ENCODE measurements around the gene SYT2. TPM values are rescaled to one million over a fixed set of nuclear protein-coding genes. Genes with fewer than 3 reads are reported as not detected.

SYT2 gene
- polyA plus RNA-seq (2011; rRNA removed) (0.01 TPM in 1 of 2 replicates, not detected in the other), polyA minus RNA-seq (2011; rRNA and poly(A)+ RNA removed) (0.05 TPM in 1 of 2 replicates, not detected in the other)

DNA sequence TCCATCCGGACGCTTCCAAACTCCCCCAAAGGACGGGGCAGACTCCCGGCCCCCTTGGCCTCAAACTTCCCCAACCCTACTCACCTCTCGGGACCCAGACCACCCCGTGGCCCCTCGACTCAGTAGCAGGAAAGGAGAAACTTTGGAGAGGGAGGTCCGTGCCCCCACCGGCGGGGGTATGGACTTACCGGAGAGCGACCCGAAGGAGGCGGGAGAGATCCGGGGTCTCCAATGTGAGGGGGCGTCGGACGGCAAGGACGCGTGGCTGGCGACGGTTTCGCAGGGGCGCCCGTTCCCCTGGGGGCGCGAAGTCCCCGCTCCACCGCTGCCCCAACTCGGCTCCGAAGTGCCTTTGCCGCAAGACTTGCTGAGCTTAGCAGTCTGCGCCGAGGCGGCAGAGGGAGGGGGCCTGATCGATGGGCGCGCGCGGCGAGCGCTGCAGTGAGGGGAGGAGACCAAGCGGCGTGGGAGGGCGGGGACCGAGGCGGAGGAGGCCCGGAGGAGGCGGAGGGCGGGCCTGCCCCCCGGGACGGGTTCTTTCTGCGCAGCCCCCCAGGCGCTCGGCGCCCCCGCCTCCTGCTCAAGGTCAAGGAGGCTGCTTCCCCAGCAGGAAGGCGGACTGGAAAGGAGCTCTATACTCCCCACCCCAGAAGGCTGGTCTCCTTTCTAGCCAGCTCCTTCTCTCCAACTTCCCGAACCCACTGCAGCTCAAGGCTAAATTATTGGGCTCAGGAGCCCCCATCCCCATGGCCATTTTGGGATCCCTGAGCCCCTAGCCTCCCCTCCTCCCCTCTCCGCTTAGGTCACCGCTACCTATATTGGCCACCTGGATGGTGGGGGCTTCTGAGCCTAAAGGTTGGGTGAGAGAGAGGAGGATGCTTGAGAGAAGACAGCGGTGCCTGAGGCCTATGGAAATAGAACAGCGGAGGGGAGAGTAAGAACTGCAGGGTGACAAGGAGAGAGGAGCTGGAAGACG is at the start of gene SYT2:
Gene SYT2, minus strand, starts transcription at position 385 of the 976 bp plus-strand sequence. CDS start 104,682 bp downstream, outside the sequence.
- POLR2A ChIA-PET, result interaction anchor here (0.5 to 0.6 kb wide), 2 partner anchors 11 to 100 kb away, joined by 5 to 8 read pairs; no protein-coding TSS in a partner anchor
- no peak for TF ChIP-seq CTCF (IDR thresholded peaks at IDR 0.05; ENCODE audit: insufficient read depth, low read depth, low read length)
- CTCF ChIA-PET, result interaction anchor here (0.9 to 1.8 kb wide), 2 partner anchors 9 to 28 kb away, joined by 4 to 6 read pairs; no protein-coding TSS in a partner anchor
- no peak within 1 kb of the TSS for H3K4me3 ChIP-seq (ENCODE audit: low read depth, low read length)
- DNase-seq (ENCODE audit: low read depth), result no peak
- H3K27me3 ChIP-seq (ENCODE audit: control insufficient read depth, insufficient read depth, low read length), result peaks cover 53% of the 10 kb centered on the region
- H3K36me3 ChIP-seq (ENCODE audit: control insufficient read depth, insufficient read depth, low read length), result no peaks in the 10 kb centered on the region

GRCh38 chr1:202756391-202756790 is 46.1 kb upstream of the SYT2 start:
- Histone ChIP-seq H3K36me3 (ENCODE audit: control insufficient read depth, insufficient read depth, low read length) (peaks cover 25% of the 10 kb centered on the region), H3K4me3 (ENCODE audit: low read depth, low read length) (no peak overlapping the region), H3K27me3 (ENCODE audit: control insufficient read depth, insufficient read depth, low read length) (no peaks in the 10 kb centered on the region)
- ChIA-PET POLR2A (no interaction called here), CTCF (interaction anchor here (0.6 kb wide), 1 partner anchor 84 kb away, joined by 4 read pairs; no protein-coding TSS in a partner anchor)
- TF ChIP-seq CTCF (IDR thresholded peaks at IDR 0.05; ENCODE audit: insufficient read depth, low read depth, low read length), result no peak
- no peak for DNase-seq (ENCODE audit: low read depth)

DNA sequence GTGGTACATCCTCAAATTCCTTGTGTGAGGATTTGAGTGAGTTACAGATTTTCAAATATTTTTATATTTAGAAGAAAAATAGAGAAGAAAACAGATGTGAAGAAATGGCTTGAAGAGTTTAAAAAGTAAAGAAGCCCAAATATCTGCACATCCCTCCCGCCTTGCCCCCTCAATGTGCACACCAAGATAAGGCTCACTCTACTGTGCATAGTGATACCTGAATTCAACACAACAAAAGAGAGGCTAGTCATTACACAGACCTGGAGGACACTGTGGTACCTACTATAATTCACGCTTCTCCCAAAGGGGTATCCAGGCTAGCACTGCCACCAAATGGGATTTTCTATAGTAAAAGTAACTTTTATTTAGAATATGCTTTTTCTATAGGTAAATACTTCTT is 44.0 kb upstream of the SYT2 start:
- ChIA-PET POLR2A (no interaction called here), CTCF (no interaction called here)
- no peak for TF ChIP-seq CTCF (IDR thresholded peaks at IDR 0.05; ENCODE audit: insufficient read depth, low read depth, low read length)
- no peak overlapping the region for H3K4me3 ChIP-seq (ENCODE audit: low read depth, low read length)
- no peak for DNase-seq (ENCODE audit: low read depth)
- peaks cover 25% of the 10 kb centered on the region for H3K36me3 ChIP-seq (ENCODE audit: control insufficient read depth, insufficient read depth, low read length)
- no peaks in the 10 kb centered on the region for H3K27me3 ChIP-seq (ENCODE audit: control insufficient read depth, insufficient read depth, low read length)

- Histone ChIP-seq H3K4me3 (ENCODE audit: low read depth, low read length) (no peak overlapping the region), H3K27me3 (ENCODE audit: control insufficient read depth, insufficient read depth, low read length) (no peaks in the 10 kb centered on the region), H3K36me3 (ENCODE audit: control insufficient read depth, insufficient read depth, low read length) (peaks cover 23% of the 10 kb centered on the region)
- no peak for DNase-seq (ENCODE audit: low read depth)
- no peak for TF ChIP-seq CTCF (IDR thresholded peaks at IDR 0.05; ENCODE audit: insufficient read depth, low read depth, low read length)
- CTCF ChIA-PET, result interaction anchor here (0.8 kb wide), 1 partner anchor 19 kb away, joined by 8 read pairs; no protein-coding TSS in a partner anchor
- POLR2A ChIA-PET, result no interaction called here
Measured at GRCh38 chr1:202752774-202753173, 42.5 kb upstream of the SYT2 start.

DNA sequence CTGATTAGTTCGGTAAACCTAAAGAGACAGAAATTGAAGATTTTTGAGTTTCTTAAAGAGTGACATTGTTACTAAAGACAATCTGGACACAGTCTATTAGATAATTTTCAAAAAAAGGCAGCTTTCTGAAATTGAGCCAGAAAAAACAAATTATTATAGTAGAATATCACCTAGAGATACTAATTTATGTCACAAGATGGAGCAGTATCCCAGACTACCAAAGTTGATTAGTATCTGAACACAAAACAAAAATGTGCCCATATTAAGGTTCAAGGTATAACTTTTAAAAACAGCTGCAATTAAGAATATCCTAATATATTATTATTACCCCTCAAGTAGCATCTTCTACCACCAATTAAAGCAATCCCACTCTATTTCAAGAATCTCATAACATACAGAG is 40.5 kb upstream of the SYT2 start:
- POLR2A ChIA-PET, result no interaction called here
- no peak for TF ChIP-seq CTCF (IDR thresholded peaks at IDR 0.05; ENCODE audit: insufficient read depth, low read depth, low read length)

More for the DNA sequence above, 40.5 kb upstream of the SYT2 start:
- Histone ChIP-seq H3K36me3 (ENCODE audit: control insufficient read depth, insufficient read depth, low read length) (peaks cover 19% of the 10 kb centered on the region), H3K27me3 (ENCODE audit: control insufficient read depth, insufficient read depth, low read length) (no peaks in the 10 kb centered on the region), H3K4me3 (ENCODE audit: low read depth, low read length) (no peak overlapping the region)
- DNase-seq (ENCODE audit: low read depth), result no peak
- CTCF ChIA-PET, result interaction anchor here (0.7 to 1.8 kb wide), 4 partner anchors 10 to 62 kb away, joined by 3 to 7 read pairs (median 4); partner anchors contain the start of gene PCAT6

Data from BJ (cell line).